GM19193 (cell line): ENCODE results near the gene PXN.

Experiments
- POLR2A ChIP-seq: IDR thresholded peaks from 4 replicates; pipeline ENCODE4 v1.6.1; 2011; ENCODE audit not compliant: insufficient read depth, insufficient read length; ENCODE audit errors: extremely low read depth

The PXN gene

GRCh38 chr12:120249875-120250795, 15.4 kb downstream of the PXN start:
- TF ChIP-seq POLR2A, result no peak

GRCh38 chr12:120249266-120249874, 16.2 kb downstream of the PXN start:
- TF ChIP-seq POLR2A, result no peak

GRCh38 chr12:120247621-120248030, 17.9 kb downstream of the PXN start:
- TF ChIP-seq POLR2A, result no peak

- no peak for TF ChIP-seq POLR2A
Observed at GRCh38 chr12:120247183-120247582, 18.3 kb downstream of the PXN start.

GRCh38 chr12:120242971-120243699, 22.4 kb downstream of the PXN start:
- no peak for TF ChIP-seq POLR2A

- TF ChIP-seq POLR2A, result no peak
Observed at GRCh38 chr12:120242275-120242799, 23.2 kb downstream of the PXN start.

- no peak for TF ChIP-seq POLR2A
Observed at GRCh38 chr12:120241561-120242274, 23.8 kb downstream of the PXN start.

GRCh38 chr12:120240495-120240833, 25.1 kb downstream of the PXN start:
- no peak for TF ChIP-seq POLR2A

GRCh38 chr12:120239776-120240494, 25.6 kb downstream of the PXN start:
- no peak for TF ChIP-seq POLR2A

GRCh38 chr12:120238839-120239445, 26.6 kb downstream of the PXN start:
- no peak for TF ChIP-seq POLR2A

GRCh38 chr12:120238217-120238616, 27.3 kb downstream of the PXN start:
- no peak for TF ChIP-seq POLR2A

- TF ChIP-seq POLR2A, result no peak
Observed at GRCh38 chr12:120237360-120238171, 28.0 kb downstream of the PXN start.
